Left ventricle myocardium inferior (tissue), 1 donor: ENCODE data around the gene DCC. TPM values are rescaled to one million over a fixed set of nuclear protein-coding genes. Genes with fewer than 3 reads are reported as not detected.

ENCODE experiments used
- DNase-seq: peaks from one replicate; pipeline ENCODE4 v3.0.0-alpha.2; 2020
- H3K27ac ChIP-seq: fragments of 200-600 bp; replicated peaks from 2 replicates; pipeline ENCODE4 v1.8.0; 2021
- H3K27me3 ChIP-seq: fragments of 200-600 bp; 2 replicates; pipeline ENCODE4 v1.8.0; 2021; ENCODE audit warnings: low read depth
- H3K36me3 ChIP-seq: fragments of 200-600 bp; 2 replicates; pipeline ENCODE4 v1.8.0; 2021
- H3K4me1 ChIP-seq: fragments of 200-600 bp; 2 replicates; pipeline ENCODE4 v1.8.0; 2021
- H3K4me3 ChIP-seq: fragments of 200-600 bp; 2 replicates; pipeline ENCODE4 v1.8.0; 2021; ENCODE audit warnings: mild to moderate bottlenecking, moderate library complexity
- H3K9me3 ChIP-seq: fragments of 200-600 bp; replicated peaks from 2 replicates; pipeline ENCODE4 v1.8.0; 2021
- CTCF ChIP-seq: fragments of 200-600 bp; IDR thresholded peaks from 2 replicates; pipeline ENCODE4 v1.8.0; 2021; ENCODE audit warnings: antibody characterized with exemption, mild to moderate bottlenecking, borderline replicate concordance
- intact Hi-C: fragments of 100-400 bp; cut with micrococcal nuclease; formaldehyde crosslinking; loops from one replicate; pipeline ENCODE4 v1.11.0; 2022
- total RNA-seq: library from RNA; stranded (reverse); fragmentation: NEBNext Ultra II Directional; extraction: Animal tissue kit (Norgen Biotek cat#: 25700); gene quantifications from one replicate; pipeline ENCODE4 v1.2.1, GENCODE V29; 2021
- donor health status: DM: no; HTN: yes; CAD: no; lungs with severe emphysema.

The DCC gene
- total RNA-seq, 1 donor from 2014 or later = not detected

GRCh38 chr18:52408800-52409302 is 68.9 kb downstream of the DCC start:
- Histone ChIP-seq H3K27ac (no peak overlapping the region), H3K36me3 (no peaks in the 10 kb centered on the region), H3K4me3 (no peak overlapping the region), H3K4me1 (no peaks in the 10 kb centered on the region), H3K9me3 (no peaks in the 10 kb centered on the region), H3K27me3 (no peaks in the 10 kb centered on the region)
- no peak for TF ChIP-seq CTCF
- DNase-seq = no peak
- intact Hi-C loops = no loop called here

GRCh38 chr18:52409727-52410126 is 69.7 kb downstream of the DCC start:
- no peaks in the 10 kb centered on the region for H3K9me3 ChIP-seq
- no peak for TF ChIP-seq CTCF
- no peak for DNase-seq
- intact Hi-C loops = no loop called here
- no peaks in the 10 kb centered on the region for H3K27me3 ChIP-seq
- H3K36me3 ChIP-seq = no peaks in the 10 kb centered on the region
- H3K4me1 ChIP-seq = no peaks in the 10 kb centered on the region
- no peak overlapping the region for H3K27ac ChIP-seq
- H3K4me3 ChIP-seq = no peak overlapping the region

- Histone ChIP-seq H3K36me3 (no peaks in the 10 kb centered on the region), H3K9me3 (no peaks in the 10 kb centered on the region), H3K4me3 (no peak overlapping the region), H3K4me1 (no peaks in the 10 kb centered on the region), H3K27ac (no peak overlapping the region), H3K27me3 (no peaks in the 10 kb centered on the region)
- DNase-seq = no peak
- no peak for TF ChIP-seq CTCF
- intact Hi-C loops = no loop called here
Measured at GRCh38 chr18:52415131-52415530, 75.1 kb downstream of the DCC start.

GRCh38 chr18:52422985-52423601 is 83.1 kb downstream of the DCC start:
- Histone ChIP-seq H3K27me3 (no peaks in the 10 kb centered on the region), H3K9me3 (no peaks in the 10 kb centered on the region), H3K4me3 (no peak overlapping the region), H3K4me1 (no peaks in the 10 kb centered on the region), H3K27ac (no peak overlapping the region), H3K36me3 (no peaks in the 10 kb centered on the region)
- TF ChIP-seq CTCF = no peak
- intact Hi-C loops = no loop called here
- DNase-seq = no peak

GRCh38 chr18:52426041-52426440 is 86.0 kb downstream of the DCC start:
- DNase-seq = no peak

More at GRCh38 chr18:52426041-52426440, 86.0 kb downstream of the DCC start:
- H3K4me1 ChIP-seq = no peaks in the 10 kb centered on the region
- no peak for TF ChIP-seq CTCF
- no peaks in the 10 kb centered on the region for H3K9me3 ChIP-seq
- intact Hi-C loops = no loop called here
- H3K27ac ChIP-seq = no peak overlapping the region
- H3K27me3 ChIP-seq = no peaks in the 10 kb centered on the region
- H3K36me3 ChIP-seq = no peaks in the 10 kb centered on the region
- H3K4me3 ChIP-seq = no peak overlapping the region
